Neural cell (in vitro differentiated cells): ENCODE measurements around the gene STATH. TPM values are rescaled to one million over a fixed set of nuclear protein-coding genes. Genes with fewer than 3 reads are reported as not detected.
"Not testable (repeated sequence)": the region's sequence is repeated elsewhere in the genome, so short reads cannot be mapped to it uniquely, and the experiment has no call there.

Experiments
- H2AFZ ChIP-seq: fragments of 200-600, 300-800 bp; sonication (generic), shearing (Covaris generic); 2 replicates; pipeline ENCODE4 v1.6.0; 2014; ENCODE audit warnings: low read depth, mild to moderate bottlenecking, antibody characterized with exemption, low read length, moderate library complexity
- H3F3A ChIP-seq: fragments of 200-600 bp; shearing (Covaris generic); 2 replicates; pipeline ENCODE4 v1.6.1; 2016; ENCODE audit warnings: mild to moderate bottlenecking, moderate library complexity, mixed read lengths, antibody characterized with exemption, low read length; ENCODE audit not compliant: insufficient read depth, poor library complexity, severe bottlenecking
- H3K27ac ChIP-seq: fragments of 200-600, 300-800 bp; sonication (generic), shearing (Covaris generic); 2 replicates; pipeline ENCODE4 v1.5.1; 2014; ENCODE audit warnings: mild to moderate bottlenecking, low read length, moderate library complexity
- H3K27me3 ChIP-seq: fragments of 300-800, 200-600 bp; sonication (generic), shearing (Covaris generic); 2 replicates; pipeline ENCODE4 v1.6.0; 2014; ENCODE audit warnings: mild to moderate bottlenecking, low read depth, low read length, moderate library complexity; ENCODE audit not compliant: insufficient read depth
- H3K36me3 ChIP-seq: fragments of 300-800, 200-600 bp; sonication (generic), shearing (Covaris generic); 2 replicates; pipeline ENCODE4 v1.5.1; 2014; ENCODE audit warnings: mild to moderate bottlenecking, antibody characterized with exemption, low read length, moderate library complexity; ENCODE audit not compliant: insufficient read depth
- H3K4me2 ChIP-seq: fragments of 300-800, 200-600 bp; sonication (generic), shearing (Covaris generic); 2 replicates; pipeline ENCODE4 v1.6.0; 2014; ENCODE audit warnings: mild to moderate bottlenecking, low read length
- H3K4me3 ChIP-seq: fragments of 300-800, 200-600 bp; sonication (generic), shearing (Covaris generic); 2 replicates; pipeline ENCODE4 v1.5.1; 2014; ENCODE audit warnings: mild to moderate bottlenecking, low read length, moderate library complexity
- H3K79me2 ChIP-seq: fragments of 200-600 bp; shearing (Covaris generic); replicated peaks from 2 replicates; pipeline ENCODE4 v1.6.0; 2014; ENCODE audit warnings: mild to moderate bottlenecking, low read length, moderate library complexity; ENCODE audit not compliant: insufficient read depth
- H3K9ac ChIP-seq: fragments of 300-800, 200-600 bp; sonication (generic), shearing (Covaris generic); 2 replicates; pipeline ENCODE4 v1.6.1; 2016; ENCODE audit warnings: mild to moderate bottlenecking, low read length, mixed read lengths
- H3K9me2 ChIP-seq: fragments of 200-600 bp; shearing (Covaris generic); 2 replicates; pipeline ENCODE4 v1.6.1; 2016; ENCODE audit warnings: mild to moderate bottlenecking, low read length, mixed read lengths; ENCODE audit not compliant: insufficient read depth
- H3K9me3 ChIP-seq: fragments of 200-600, 300-800 bp; sonication (generic), shearing (Covaris generic); 2 replicates; pipeline ENCODE4 v1.6.1; 2016; ENCODE audit warnings: mild to moderate bottlenecking, mixed run types, low read length, moderate library complexity, mixed read lengths
- H4K20me1 ChIP-seq: fragments of 200-600 bp; shearing (Covaris generic); 2 replicates; pipeline ENCODE4 v1.6.1; 2016; ENCODE audit warnings: mild to moderate bottlenecking, mixed run types; ENCODE audit not compliant: insufficient read depth
- EP300 ChIP-seq: fragments of 450-650 bp; conservative IDR thresholded peaks from 2 replicates; pipeline ENCODE4 v1.6.1; 2014; ENCODE audit warnings: antibody characterized with exemption, mild to moderate bottlenecking, moderate library complexity; ENCODE audit not compliant: poor library complexity, severe bottlenecking
- EZH2 ChIP-seq: fragments of 200-600, 300-800 bp; shearing (Covaris generic), sonication (generic); IDR thresholded peaks from 2 replicates; pipeline ENCODE4 v1.6.1; 2014; ENCODE audit warnings: antibody characterized with exemption, low read length, borderline replicate concordance, mild to moderate bottlenecking; ENCODE audit not compliant: insufficient read depth, poor library complexity, severe bottlenecking
- MXI1 ChIP-seq: fragments of 450-650 bp; conservative IDR thresholded peaks from 2 replicates; pipeline ENCODE4 v1.6.1; 2014; ENCODE audit warnings: antibody characterized with exemption, mild to moderate bottlenecking; ENCODE audit not compliant: poor library complexity, severe bottlenecking
- POLR2AphosphoS5 ChIP-seq: IDR thresholded peaks from 2 replicates; pipeline ENCODE4 v1.6.1; 2012
- RAD21 ChIP-seq: fragments of 450-650 bp; conservative IDR thresholded peaks from 2 replicates; pipeline ENCODE4 v1.6.1; 2014; ENCODE audit warnings: antibody characterized with exemption, mild to moderate bottlenecking, moderate library complexity
- SMC3 ChIP-seq: fragments of 450-650 bp; conservative IDR thresholded peaks from 2 replicates; pipeline ENCODE4 v1.6.1; 2014; ENCODE audit warnings: antibody characterized with exemption, mild to moderate bottlenecking, moderate library complexity; ENCODE audit not compliant: poor library complexity
- TAF1 ChIP-seq: IDR thresholded peaks from 2 replicates; pipeline ENCODE4 v1.6.1; 2012; ENCODE audit warnings: low read depth
- polyA plus RNA-seq: library from polyadenylated mRNA; depleted of rRNA; stranded (reverse); fragments of >200 nt; gene quantifications from 2 replicates; pipeline ENCODE4 v1.2.3, GENCODE V29; 2014
- TF ChIP-seq, protein P1 (sequence below): fragments of 450-650 bp; IDR thresholded peaks from 2 replicates; pipeline ENCODE4 v1.5.1; 2014; ENCODE audit warnings: antibody characterized with exemption, mild to moderate bottlenecking, moderate library complexity; ENCODE audit not compliant: poor library complexity, severe bottlenecking

The STATH gene
- polyA plus RNA-seq, 1 donor from 2014 or later: not detected

DNA sequence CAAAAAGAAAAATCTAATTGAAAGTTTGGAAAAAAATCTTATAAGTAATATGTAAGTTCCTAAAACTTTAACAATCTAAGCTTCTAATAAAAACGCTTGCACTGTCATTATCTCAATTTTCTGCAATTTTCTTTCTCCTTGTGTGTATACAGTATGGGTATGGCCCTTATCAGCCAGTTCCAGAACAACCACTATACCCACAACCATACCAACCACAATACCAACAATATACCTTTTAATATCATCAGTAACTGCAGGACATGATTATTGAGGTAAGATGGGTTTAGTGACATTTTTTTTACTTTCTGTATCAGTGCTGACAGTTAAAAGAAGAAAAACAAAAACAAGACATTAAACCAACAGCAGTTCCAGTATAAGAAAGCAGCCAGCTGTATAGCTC is 4.9 kb downstream of the STATH start:
- H3K4me3 ChIP-seq: no peak overlapping the region
- no peak overlapping the region for H3K9ac ChIP-seq
- H3F3A ChIP-seq: no peaks in the 10 kb centered on the region
- no peaks in the 10 kb centered on the region for H3K79me2 ChIP-seq
- H4K20me1 ChIP-seq: no peaks in the 10 kb centered on the region
- no peaks in the 10 kb centered on the region for H3K36me3 ChIP-seq
- H3K27ac ChIP-seq: no peak overlapping the region
- no peaks in the 10 kb centered on the region for H3K9me2 ChIP-seq
- no peak overlapping the region for H2AFZ ChIP-seq
- H3K9me3 ChIP-seq: no peaks in the 10 kb centered on the region
- H3K4me2 ChIP-seq: no peak overlapping the region
- TF ChIP-seq MXI1 (no peak), RAD21 (no peak), POLR2AphosphoS5 (no peak), EP300 (no peak), TAF1 (no peak), EZH2 (no peak)
- TF ChIP-seq, protein P1, sequence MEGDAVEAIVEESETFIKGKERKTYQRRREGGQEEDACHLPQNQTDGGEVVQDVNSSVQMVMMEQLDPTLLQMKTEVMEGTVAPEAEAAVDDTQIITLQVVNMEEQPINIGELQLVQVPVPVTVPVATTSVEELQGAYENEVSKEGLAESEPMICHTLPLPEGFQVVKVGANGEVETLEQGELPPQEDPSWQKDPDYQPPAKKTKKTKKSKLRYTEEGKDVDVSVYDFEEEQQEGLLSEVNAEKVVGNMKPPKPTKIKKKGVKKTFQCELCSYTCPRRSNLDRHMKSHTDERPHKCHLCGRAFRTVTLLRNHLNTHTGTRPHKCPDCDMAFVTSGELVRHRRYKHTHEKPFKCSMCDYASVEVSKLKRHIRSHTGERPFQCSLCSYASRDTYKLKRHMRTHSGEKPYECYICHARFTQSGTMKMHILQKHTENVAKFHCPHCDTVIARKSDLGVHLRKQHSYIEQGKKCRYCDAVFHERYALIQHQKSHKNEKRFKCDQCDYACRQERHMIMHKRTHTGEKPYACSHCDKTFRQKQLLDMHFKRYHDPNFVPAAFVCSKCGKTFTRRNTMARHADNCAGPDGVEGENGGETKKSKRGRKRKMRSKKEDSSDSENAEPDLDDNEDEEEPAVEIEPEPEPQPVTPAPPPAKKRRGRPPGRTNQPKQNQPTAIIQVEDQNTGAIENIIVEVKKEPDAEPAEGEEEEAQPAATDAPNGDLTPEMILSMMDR: no peak
- no peaks in the 10 kb centered on the region for H3K27me3 ChIP-seq

DNA sequence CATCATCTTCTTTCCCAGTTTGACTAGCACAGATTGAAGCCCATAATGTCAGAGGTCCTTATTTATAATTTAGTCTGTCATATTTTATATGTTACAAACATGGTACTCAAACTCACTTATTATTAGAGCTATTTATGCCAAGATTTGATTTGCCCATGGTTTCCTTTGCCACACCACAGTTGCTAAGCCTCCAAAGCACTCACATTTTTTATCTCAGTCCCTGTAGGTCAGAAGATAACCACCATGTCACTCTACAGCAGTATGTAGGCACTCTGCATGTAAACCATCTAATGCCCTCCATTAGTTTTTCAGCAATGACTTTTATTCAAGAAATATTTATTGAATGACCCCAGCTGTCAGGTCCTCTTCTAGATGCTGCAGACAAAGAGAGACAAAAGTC is 6.7 kb downstream of the STATH start:
- H3K27me3 ChIP-seq: no peaks in the 10 kb centered on the region
- H3K27ac ChIP-seq: peak overlapping the region; percentile 32
- no peaks in the 10 kb centered on the region for H3F3A ChIP-seq
- no peaks in the 10 kb centered on the region for H3K36me3 ChIP-seq
- H3K4me2 ChIP-seq: no peak overlapping the region
- H2AFZ ChIP-seq: no peak overlapping the region
- no peak for TF ChIP-seq SMC3
- peak; percentile 57 for TF ChIP-seq EP300
- H3K9me2 ChIP-seq: no peaks in the 10 kb centered on the region
- H3K9ac ChIP-seq: no peak overlapping the region
- H3K4me3 ChIP-seq: no peak overlapping the region
- H3K79me2 ChIP-seq: no peaks in the 10 kb centered on the region
- H4K20me1 ChIP-seq: no peaks in the 10 kb centered on the region
- H3K9me3 ChIP-seq: no peaks in the 10 kb centered on the region

DNA sequence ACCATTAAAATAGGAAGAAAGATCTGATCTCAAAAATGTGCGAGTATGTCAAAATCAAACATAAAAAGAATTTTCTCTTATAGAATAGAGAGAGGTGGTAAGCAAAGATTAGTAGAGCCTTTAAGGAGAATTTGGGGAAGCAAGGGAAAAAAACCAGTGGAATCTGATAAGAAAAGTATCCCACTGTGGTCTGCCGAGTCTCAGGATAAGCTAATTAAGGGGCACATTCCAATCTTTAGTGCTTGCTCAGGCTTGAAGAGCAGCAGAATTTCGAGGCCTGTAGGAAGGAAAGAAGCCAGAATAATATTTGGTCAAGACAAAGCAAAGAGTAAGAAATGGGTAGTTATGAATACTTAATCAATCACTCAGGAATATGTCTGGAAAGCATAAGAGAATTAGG is 13.0 kb downstream of the STATH start:
- H3K36me3 ChIP-seq: no peaks in the 10 kb centered on the region
- H3K9me3 ChIP-seq: no peaks in the 10 kb centered on the region
- no peak overlapping the region for H2AFZ ChIP-seq
- no peak overlapping the region for H3K27ac ChIP-seq
- no peaks in the 10 kb centered on the region for H3F3A ChIP-seq
- H3K9me2 ChIP-seq: no peaks in the 10 kb centered on the region
- H3K79me2 ChIP-seq: no peaks in the 10 kb centered on the region
- H3K4me3 ChIP-seq: no peak overlapping the region
- H3K4me2 ChIP-seq: no peak overlapping the region
- no peaks in the 10 kb centered on the region for H4K20me1 ChIP-seq
- no peaks in the 10 kb centered on the region for H3K27me3 ChIP-seq
- no peak overlapping the region for H3K9ac ChIP-seq
- no peak for TF ChIP-seq RAD21
- TF ChIP-seq SMC3: no peak
- no peak for TF ChIP-seq EP300
- TF ChIP-seq MXI1: no peak
- TF ChIP-seq POLR2AphosphoS5: no peak

DNA sequence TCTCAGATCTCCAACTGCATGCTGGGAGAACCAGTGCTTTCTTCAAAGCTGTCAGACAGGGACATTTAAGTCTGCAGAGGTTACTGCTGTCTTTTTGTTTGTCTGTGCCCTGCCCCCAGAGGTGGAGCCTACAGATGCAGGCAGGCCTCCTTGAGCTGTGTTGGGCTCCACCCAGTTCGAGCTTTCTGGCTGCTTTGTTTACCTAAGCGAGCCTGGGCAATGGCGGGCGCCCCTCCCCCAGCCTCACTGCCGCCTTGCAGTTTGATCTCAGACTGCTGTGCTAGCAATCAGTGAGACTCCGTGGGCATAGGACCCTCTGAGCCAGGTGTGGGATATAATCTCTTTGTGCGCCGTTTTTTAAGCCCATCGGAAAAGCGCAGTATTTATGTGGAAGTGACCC is 23.2 kb downstream of the STATH start:
- H3K4me3 ChIP-seq, H3K27me3 ChIP-seq, H3K9ac ChIP-seq, H3K9me2 ChIP-seq, H3F3A ChIP-seq, H3K27ac ChIP-seq, H3K36me3 ChIP-seq, H3K9me3 ChIP-seq, H2AFZ ChIP-seq, H3K79me2 ChIP-seq, H3K4me2 ChIP-seq, H4K20me1 ChIP-seq: not testable (repeated sequence)
